Stomach (tissue), 4 donors: ENCODE results near the gene NUP62.

Experiments
- CTCF ChIP-seq, 7 experiments: fragments of 450-650 bp in 4 of 7; fragments of 200-600 bp in 3 of 7; sonication (generic) in 3 of 7; IDR thresholded peaks; one replicate each; pipeline ENCODE4 v1.5.1; 2016 to 2019; ENCODE audit warnings: antibody characterized with exemption in 7 of 7, control low read depth in 2 of 7, mild to moderate bottlenecking in 1 of 7
- POLR2A ChIP-seq, 4 donors: fragments of 450-650 bp; IDR thresholded peaks; one replicate each; pipeline ENCODE4 v1.6.1; 2016; ENCODE audit warnings: antibody characterized with exemption in 4 of 4, control low read depth in 2 of 4, mild to moderate bottlenecking in 1 of 4, moderate library complexity in 1 of 4
- POLR2AphosphoS5 ChIP-seq, 3 donors: sonication (generic); formaldehyde crosslinking; IDR thresholded peaks; one replicate each; pipeline ENCODE4 v1.6.1; 2016; ENCODE audit warnings: antibody characterized with exemption in 3 of 3

- no peak for TF ChIP-seq CTCF (IDR thresholded peaks at IDR 0.05)
- no peak for TF ChIP-seq POLR2AphosphoS5 (IDR thresholded peaks at IDR 0.05)
- TF ChIP-seq POLR2A (IDR thresholded peaks at IDR 0.05) = no peak
These were observed 3.4 kb upstream of the NUP62 start for GRCh38 chr19:49932731-49933131.
